A549 (cell line): Measurements from ENCODE around the gene SLC9A3. TPM values are rescaled to one million over a fixed set of nuclear protein-coding genes. Genes with fewer than 3 reads are reported as not detected.

ENCODE experiments used
- ATAC-seq, 2 experiments: fragments of 200-7000 bp in 1 of 2; fragments of >200 bp in 1 of 2; cut with Nextera tagmentation in 1 of 2; cut with Tn5 transposase in 1 of 2; 3 replicates each; pipeline versions ENCODE4 v1.8.0 to v1.9.1; 2018 to 2020; ENCODE audit warnings: mild to moderate bottlenecking in 1 of 2, moderate library complexity in 1 of 2
- CTCF ChIA-PET: fragments of 300-600 bp; sonication (Branson Sonifier 250); formaldehyde crosslinking; extraction: SDS; loops from one replicate; lab custom pipeline; 2021; ENCODE audit warnings: antibody characterized with exemption, inconsistent platforms; lab: Yijun Ruan, JAX
- POLR2A ChIA-PET: fragments of 350-600 bp; formaldehyde crosslinking; extraction: SDS; loops from one replicate; lab custom pipeline; 2021; ENCODE audit warnings: antibody characterized with exemption, inconsistent platforms; lab: Yijun Ruan, JAX
- DNase-seq, 2 experiments: peaks; one replicate each; pipeline versions ENCODE4 v3.0.0 to v3.0.0-alpha.2; 2011 to 2016; ENCODE audit warnings: low read depth in 1 of 2, low spot score in 1 of 2
- FAIRE-seq: peaks from 2 replicates; lab custom pipeline; 2011; peaks lifted over from hg19 to GRCh38; lab: Jason Lieb, UNC
- H3K27ac ChIP-seq, 2 experiments: fragments of >200 bp; sonication (Bioruptor Twin); formaldehyde crosslinking; 3 replicates each; pipeline ENCODE4 v1.5.1; 2016 to 2017
- H3K4me1 ChIP-seq: fragments of >200 bp; sonication (Bioruptor Twin); formaldehyde crosslinking; 3 replicates; pipeline ENCODE4 v1.6.1; 2016
- H3K4me2 ChIP-seq: fragments of >200 bp; sonication (Bioruptor Twin); formaldehyde crosslinking; 3 replicates; pipeline ENCODE4 v1.6.1; 2016
- H3K4me3 ChIP-seq: fragments of >200 bp; sonication (Bioruptor Twin); formaldehyde crosslinking; 3 replicates; pipeline ENCODE4 v1.5.1; 2016
- H3K9me3 ChIP-seq: fragments of >200 bp; sonication (Bioruptor Twin); formaldehyde crosslinking; 3 replicates; pipeline ENCODE4 v1.6.1; 2016
- ATOH8 ChIP-seq: fragments of 250-450 bp; sonication (Bioruptor Pico); IDR thresholded peaks from 2 replicates; pipeline ENCODE4 v1.5.0; 2020; ENCODE audit warnings: low read depth, mild to moderate bottlenecking, moderate library complexity
- BHLHE40 ChIP-seq: IDR thresholded peaks from 2 replicates; pipeline ENCODE4 v1.6.1; 2012; ENCODE audit warnings: low read depth, low read length, inconsistent platforms
- CBX2 ChIP-seq: fragments of 200-600 bp; sonication (generic); IDR thresholded peaks from 2 replicates; pipeline ENCODE4 v1.6.1; 2016; ENCODE audit warnings: low read depth, mild to moderate bottlenecking, borderline replicate concordance
- CEBPB ChIP-seq, 2 experiments: fragments of >200 bp in 1 of 2; sonication (Bioruptor Twin) in 1 of 2; formaldehyde crosslinking in 1 of 2; IDR thresholded peaks; 2 replicates each; pipeline ENCODE4 v1.6.1; 2012 to 2016
- CHD2 ChIP-seq: fragments of 150-350 bp; IDR thresholded peaks from 2 replicates; pipeline ENCODE4 v1.6.1; 2014; ENCODE audit warnings: low read length; ENCODE audit not compliant: partially characterized antibody
- CHD4 ChIP-seq: fragments of 200-600 bp; sonication (generic); IDR thresholded peaks from 2 replicates; pipeline ENCODE4 v1.6.1; 2016; ENCODE audit warnings: antibody characterized with exemption, mild to moderate bottlenecking, borderline replicate concordance
- EP300 ChIP-seq, 2 experiments: fragments of >200 bp; sonication (Bioruptor Twin); formaldehyde crosslinking; IDR thresholded peaks; 2 replicates in 1 of 2; 3 replicates in 1 of 2; pipeline ENCODE4 v1.6.1; 2016 to 2017
- ESRRA ChIP-seq: fragments of 150-350 bp; IDR thresholded peaks from 2 replicates; pipeline ENCODE4 v1.6.1; 2014; ENCODE audit warnings: mild to moderate bottlenecking, low read length, borderline replicate concordance
- FOSB ChIP-seq: fragments of 250-450 bp; sonication (Bioruptor Pico); IDR thresholded peaks from 2 replicates; pipeline ENCODE4 v1.5.0; 2020; ENCODE audit warnings: mild to moderate bottlenecking, moderate library complexity
- HES2 ChIP-seq: fragments of >200 bp; sonication (Bioruptor Twin); formaldehyde crosslinking; IDR thresholded peaks from 2 replicates; pipeline ENCODE4 v1.6.1; 2016
- HEYL ChIP-seq: fragments of 250-450 bp; sonication (Bioruptor Pico); IDR thresholded peaks from 2 replicates; pipeline ENCODE4 v1.8.0; 2021; ENCODE audit warnings: mild to moderate bottlenecking, moderate library complexity
- HOXA7 ChIP-seq: fragments of 250-450 bp; sonication (Bioruptor Pico); IDR thresholded peaks from 2 replicates; pipeline ENCODE4 v1.5.0; 2020; ENCODE audit warnings: mild to moderate bottlenecking, moderate library complexity
- HOXB13 ChIP-seq: fragments of 250-450 bp; sonication (Bioruptor Pico); IDR thresholded peaks from 2 replicates; pipeline ENCODE4 v1.5.0; 2020; ENCODE audit warnings: low read depth, mild to moderate bottlenecking, moderate library complexity
- HOXB5 ChIP-seq: fragments of 250-450 bp; sonication (Bioruptor Pico); IDR thresholded peaks from 2 replicates; pipeline ENCODE4 v1.5.0; 2020; ENCODE audit warnings: mild to moderate bottlenecking, moderate library complexity
- JUN ChIP-seq, 2 experiments: fragments of >200 bp; sonication (Bioruptor Twin); formaldehyde crosslinking; IDR thresholded peaks; 2 replicates in 1 of 2; 3 replicates in 1 of 2; pipeline ENCODE4 v1.6.1; 2016 to 2017
- JUNB ChIP-seq: fragments of >200 bp; sonication (Bioruptor Twin); formaldehyde crosslinking; IDR thresholded peaks from 2 replicates; pipeline ENCODE4 v1.6.1; 2016
- KDM1A ChIP-seq: fragments of 200-600 bp; sonication (generic); IDR thresholded peaks from 2 replicates; pipeline ENCODE4 v1.6.1; 2016; ENCODE audit warnings: low read depth, mild to moderate bottlenecking
- MAX ChIP-seq: IDR thresholded peaks from 2 replicates; pipeline ENCODE4 v1.6.1; 2012
- NFE2L2 ChIP-seq: fragments of 150-350 bp; conservative IDR thresholded peaks from 2 replicates; pipeline ENCODE4 v1.6.1; 2014; ENCODE audit warnings: low read length
- PBX3 ChIP-seq: IDR thresholded peaks from 2 replicates; pipeline ENCODE4 v1.6.1; 2012
- RAD21 ChIP-seq, 2 experiments: fragments of >200 bp in 1 of 2; sonication (Bioruptor Twin) in 1 of 2; formaldehyde crosslinking in 1 of 2; IDR thresholded peaks in 1 of 2; conservative IDR thresholded peaks in 1 of 2; 2 replicates in 1 of 2; 3 replicates in 1 of 2; pipeline ENCODE4 v1.6.1; 2012 to 2018; ENCODE audit warnings: inconsistent platforms in 1 of 2
- REST ChIP-seq: fragments of 200-600 bp; sonication (generic); IDR thresholded peaks from 2 replicates; pipeline ENCODE4 v1.6.1; 2016; ENCODE audit warnings: antibody characterized with exemption, mild to moderate bottlenecking, moderate library complexity
- RFX5 ChIP-seq: fragments of 450-650 bp; IDR thresholded peaks from 2 replicates; pipeline ENCODE4 v1.7.1; 2014; ENCODE audit warnings: antibody characterized with exemption, mild to moderate bottlenecking, moderate library complexity
- SMC3 ChIP-seq: fragments of >200 bp; sonication (Bioruptor Twin); formaldehyde crosslinking; IDR thresholded peaks from 3 replicates; pipeline ENCODE4 v1.6.1; 2018; ENCODE audit warnings: inconsistent platforms
- TFCP2L1 ChIP-seq: fragments of 250-450 bp; sonication (Bioruptor Pico); IDR thresholded peaks from 2 replicates; pipeline ENCODE4 v1.5.0; 2021; ENCODE audit warnings: mild to moderate bottlenecking
- WGBS: methylation state at CpG from one replicate; pipeline ENCODE4 v1.1.6; 2017; ENCODE audit errors: missing lambda C conversion rate; 5-methylcytosine and 5-hydroxymethylcytosine counted together
- polyA plus RNA-seq, 4 experiments: library from polyadenylated mRNA; depleted of rRNA in 3 of 4; stranded (reverse); fragments of >200 nt; fragmentation: RNase III in 1 of 4; extraction: RNeasy Plus Mini Kit Qiagen cat#74134 plus additional on column Dnase treatment in 1 of 4; gene quantifications; 2 replicates in 3 of 4; 3 replicates in 1 of 4; pipeline ENCODE4 v1.2.3, GENCODE V29; 2011 to 2017
- TF ChIP-seq, protein P1 (sequence below): fragments of >200 bp; sonication (Bioruptor Twin); formaldehyde crosslinking; IDR thresholded peaks from 3 replicates; pipeline ENCODE4 v1.5.1; 2016

Gene SLC9A3
- polyA plus RNA-seq, 2 of the 4 experiments (the other 2 are of a cell fraction) = 1.3 TPM

DNA sequence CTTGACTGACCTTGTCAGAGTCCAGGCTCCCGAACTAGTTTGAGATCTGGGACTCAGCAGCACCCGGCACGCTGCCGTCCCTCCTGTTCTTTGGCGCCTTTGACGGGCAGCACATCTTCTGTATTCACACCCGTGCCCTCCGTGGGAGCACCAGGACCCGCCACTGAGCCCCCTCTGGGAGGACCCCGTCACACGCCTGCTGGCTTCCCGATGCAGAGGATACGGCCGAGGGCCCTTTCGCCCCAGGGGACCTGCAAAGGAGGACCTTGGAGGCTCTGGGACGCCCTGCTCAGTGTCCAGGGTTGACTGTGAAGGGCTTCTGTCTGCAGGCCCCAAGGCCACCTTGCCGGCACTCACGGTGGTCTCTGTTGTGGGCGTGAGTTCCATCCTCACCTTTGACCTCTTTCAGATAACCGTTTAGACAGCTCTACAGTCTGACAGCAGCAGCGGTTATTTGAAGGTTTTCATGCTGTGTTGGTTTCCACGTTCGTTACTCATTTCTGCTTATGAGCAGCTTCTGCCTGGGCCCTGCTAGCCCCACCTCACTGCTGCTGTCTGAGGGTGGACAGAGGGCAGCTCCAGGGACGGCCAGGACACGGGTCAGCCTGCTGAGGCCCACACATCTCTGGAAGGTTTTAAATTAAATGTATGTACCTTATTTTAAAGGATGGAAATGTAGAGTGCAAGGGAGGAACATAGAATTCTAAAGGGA is 93.9 kb downstream of the SLC9A3 start (continued):
- TF ChIP-seq PBX3 (no peak), SMC3 (no peak), CEBPB (IDR thresholded peaks at IDR 0.05) (no peak), ATOH8 (CRISPR knock-in tag) (no peak), HES2 (no peak)

GRCh38 chr5:429453-430188 is 94.6 kb downstream of the SLC9A3 start:
- POLR2A ChIA-PET = no interaction called here
- TF ChIP-seq FOSB = no peak
- no peak for TF ChIP-seq HOXB5
- no peak for TF ChIP-seq RAD21 (conservative IDR thresholded peaks at IDR 0.05 in 1 of 2, IDR thresholded peaks at IDR 0.05 in 1 of 2)
- no peak for TF ChIP-seq TFCP2L1 (CRISPR knock-in tag)
- TF ChIP-seq BHLHE40 = no peak
- no peak for TF ChIP-seq EP300 (IDR thresholded peaks at IDR 0.05)
- TF ChIP-seq CHD2 = no peak
- TF ChIP-seq KDM1A = no peak
- no peak for TF ChIP-seq CHD4
- TF ChIP-seq, protein P1, sequence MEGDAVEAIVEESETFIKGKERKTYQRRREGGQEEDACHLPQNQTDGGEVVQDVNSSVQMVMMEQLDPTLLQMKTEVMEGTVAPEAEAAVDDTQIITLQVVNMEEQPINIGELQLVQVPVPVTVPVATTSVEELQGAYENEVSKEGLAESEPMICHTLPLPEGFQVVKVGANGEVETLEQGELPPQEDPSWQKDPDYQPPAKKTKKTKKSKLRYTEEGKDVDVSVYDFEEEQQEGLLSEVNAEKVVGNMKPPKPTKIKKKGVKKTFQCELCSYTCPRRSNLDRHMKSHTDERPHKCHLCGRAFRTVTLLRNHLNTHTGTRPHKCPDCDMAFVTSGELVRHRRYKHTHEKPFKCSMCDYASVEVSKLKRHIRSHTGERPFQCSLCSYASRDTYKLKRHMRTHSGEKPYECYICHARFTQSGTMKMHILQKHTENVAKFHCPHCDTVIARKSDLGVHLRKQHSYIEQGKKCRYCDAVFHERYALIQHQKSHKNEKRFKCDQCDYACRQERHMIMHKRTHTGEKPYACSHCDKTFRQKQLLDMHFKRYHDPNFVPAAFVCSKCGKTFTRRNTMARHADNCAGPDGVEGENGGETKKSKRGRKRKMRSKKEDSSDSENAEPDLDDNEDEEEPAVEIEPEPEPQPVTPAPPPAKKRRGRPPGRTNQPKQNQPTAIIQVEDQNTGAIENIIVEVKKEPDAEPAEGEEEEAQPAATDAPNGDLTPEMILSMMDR = no peak
- no peak for TF ChIP-seq ESRRA
- TF ChIP-seq MAX = no peak
- no peak for DNase-seq
- Histone ChIP-seq H3K4me1 (0 out of 3 replicates have a peak, but pooled peaks cover 4% of the 10 kb centered on the region), H3K4me2 (no peak overlapping the region), H3K9me3 (no peaks in the 10 kb centered on the region), H3K27ac (no peak overlapping the region), H3K4me3 (no peak overlapping the region)
- no peak for ATAC-seq
- no peak for FAIRE-seq
- WGBS = 86% methylated on average over 30 of the region's 35 CpGs
- CTCF ChIA-PET = interaction anchor here (0.6 to 10.7 kb wide), 12 partner anchors 12 to 112 kb away, joined by 3 to 186 read pairs (median 7); partner anchors contain the start of gene AHRR

- CTCF ChIA-PET = interaction anchor here (1.0 to 10.7 kb wide), 5 partner anchors 8 to 121 kb away, joined by 3 to 186 read pairs (median 5); partner anchors contain the start of gene AHRR
- H3K4me1 ChIP-seq = 0 out of 3 replicates have a peak, but pooled peaks cover 5% of the 10 kb centered on the region
- no peak overlapping the region for H3K27ac ChIP-seq
- WGBS = 87% methylated on average over 21 of the region's 22 CpGs
- no peak for FAIRE-seq
- no peak for ATAC-seq
- H3K9me3 ChIP-seq = no peaks in the 10 kb centered on the region
- POLR2A ChIA-PET = no interaction called here
- no peak overlapping the region for H3K4me3 ChIP-seq
- TF ChIP-seq HOXB13 (CRISPR knock-in tag) (no peak), REST (no peak), HOXB5 (no peak), RAD21 (conservative IDR thresholded peaks at IDR 0.05 in 1 of 2, IDR thresholded peaks at IDR 0.05 in 1 of 2) (no peak), HEYL (no peak), HOXA7 (CRISPR knock-in tag) (no peak), JUNB (no peak), NFE2L2 (no peak), JUN (IDR thresholded peaks at IDR 0.05) (no peak), RFX5 (no peak), CEBPB (IDR thresholded peaks at IDR 0.05) (no peak), CBX2 (no peak)
- H3K4me2 ChIP-seq = no peak overlapping the region
- DNase-seq = no peak
Observed at GRCh38 chr5:428754-429452, 95.3 kb downstream of the SLC9A3 start.
